PC-9 (cell line): ENCODE results near the gene SPG11.

Experiments
- CTCF ChIP-seq: fragments of 200-600 bp; sonication (generic); conservative IDR thresholded peaks from 2 replicates; pipeline ENCODE4 v1.6.1; 2017; ENCODE audit warnings: mixed run types, antibody characterized with exemption, mild to moderate bottlenecking, moderate library complexity
- EZH2 ChIP-seq: fragments of 200-600 bp; sonication (generic); IDR thresholded peaks from 2 replicates; pipeline ENCODE4 v1.8.0; 2017; ENCODE audit warnings: antibody characterized with exemption, low read depth

- TF ChIP-seq CTCF (no peak), EZH2 (no peak)
Measured at GRCh38 chr15:44554934-44555723, 108.3 kb downstream of the SPG11 start.
